ENCODE measurements around the gene SUCNR1.

GRCh38 chr3:151866711-151867410 is 6.6 kb upstream of the SUCNR1 start:
- no peak for TF ChIP-seq CTCF (IDR thresholded peaks at IDR 0.05)
- TF ChIP-seq EP300 (IDR thresholded peaks at IDR 0.05), result no peak
